Nephron progenitor cell (in vitro differentiated cells): ENCODE data around the gene JAZF1.

Experiments
- DNase-seq: peaks from one replicate; pipeline ENCODE4 v3.0.0; 2021
- H3K27ac Mint-ChIP-seq: 2 replicates; pipeline ENCODE4 v1.8.0; 2021; ENCODE audit warnings: mild to moderate bottlenecking, moderate library complexity, mixed read lengths
- H3K27me3 Mint-ChIP-seq: 2 replicates; pipeline ENCODE4 v1.8.0; 2021; ENCODE audit warnings: mild to moderate bottlenecking, low read depth, mixed read lengths; ENCODE audit not compliant: poor library complexity
- H3K36me3 Mint-ChIP-seq: 2 replicates; pipeline ENCODE4 v1.8.0; 2021; ENCODE audit warnings: low read depth, mixed read lengths
- H3K4me1 Mint-ChIP-seq: 2 replicates; pipeline ENCODE4 v1.8.0; 2021; ENCODE audit warnings: mixed read lengths
- H3K4me3 Mint-ChIP-seq: 2 replicates; pipeline ENCODE4 v1.8.0; 2021; ENCODE audit warnings: mild to moderate bottlenecking, moderate library complexity, mixed read lengths
- H3K9me3 Mint-ChIP-seq: 2 replicates; pipeline ENCODE4 v1.8.0; 2021; ENCODE audit warnings: mild to moderate bottlenecking, moderate library complexity, mixed read lengths
- TF ChIP-seq, protein P1 (sequence below): fragments of 200-600 bp; sonication (generic); IDR thresholded peaks from 2 replicates; pipeline ENCODE4 v1.5.0; 2021; ENCODE audit warnings: antibody characterized with exemption

The JAZF1 gene

DNA sequence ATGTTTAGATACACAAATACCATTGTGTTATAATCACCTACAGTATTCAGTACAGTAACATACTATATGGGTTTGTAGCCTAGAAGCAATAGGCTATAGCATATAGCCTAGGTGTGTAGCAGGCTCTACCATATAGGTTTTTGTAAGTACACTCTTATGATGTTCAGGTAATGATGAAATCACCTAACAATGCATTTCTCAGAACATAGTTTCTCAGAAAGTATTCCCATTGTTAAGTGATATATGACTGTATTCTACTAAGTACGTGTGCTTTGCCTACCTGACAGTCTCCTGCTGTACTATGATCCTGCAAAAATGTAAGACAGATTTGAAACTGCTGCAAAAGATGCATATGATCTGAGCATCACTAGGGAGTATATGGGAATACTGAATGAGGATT, 137.9 kb downstream of the JAZF1 start:
- TF ChIP-seq, protein P1, sequence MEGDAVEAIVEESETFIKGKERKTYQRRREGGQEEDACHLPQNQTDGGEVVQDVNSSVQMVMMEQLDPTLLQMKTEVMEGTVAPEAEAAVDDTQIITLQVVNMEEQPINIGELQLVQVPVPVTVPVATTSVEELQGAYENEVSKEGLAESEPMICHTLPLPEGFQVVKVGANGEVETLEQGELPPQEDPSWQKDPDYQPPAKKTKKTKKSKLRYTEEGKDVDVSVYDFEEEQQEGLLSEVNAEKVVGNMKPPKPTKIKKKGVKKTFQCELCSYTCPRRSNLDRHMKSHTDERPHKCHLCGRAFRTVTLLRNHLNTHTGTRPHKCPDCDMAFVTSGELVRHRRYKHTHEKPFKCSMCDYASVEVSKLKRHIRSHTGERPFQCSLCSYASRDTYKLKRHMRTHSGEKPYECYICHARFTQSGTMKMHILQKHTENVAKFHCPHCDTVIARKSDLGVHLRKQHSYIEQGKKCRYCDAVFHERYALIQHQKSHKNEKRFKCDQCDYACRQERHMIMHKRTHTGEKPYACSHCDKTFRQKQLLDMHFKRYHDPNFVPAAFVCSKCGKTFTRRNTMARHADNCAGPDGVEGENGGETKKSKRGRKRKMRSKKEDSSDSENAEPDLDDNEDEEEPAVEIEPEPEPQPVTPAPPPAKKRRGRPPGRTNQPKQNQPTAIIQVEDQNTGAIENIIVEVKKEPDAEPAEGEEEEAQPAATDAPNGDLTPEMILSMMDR: no peak
- Mint-ChIP-seq H3K27me3 (peaks cover 3% of the 10 kb centered on the region), H3K9me3 (no peaks in the 10 kb centered on the region), H3K36me3 (no peaks in the 10 kb centered on the region), H3K4me1 (no peaks in the 10 kb centered on the region), H3K27ac (no peak overlapping the region), H3K4me3 (no peak overlapping the region)
- DNase-seq: no peak

DNA sequence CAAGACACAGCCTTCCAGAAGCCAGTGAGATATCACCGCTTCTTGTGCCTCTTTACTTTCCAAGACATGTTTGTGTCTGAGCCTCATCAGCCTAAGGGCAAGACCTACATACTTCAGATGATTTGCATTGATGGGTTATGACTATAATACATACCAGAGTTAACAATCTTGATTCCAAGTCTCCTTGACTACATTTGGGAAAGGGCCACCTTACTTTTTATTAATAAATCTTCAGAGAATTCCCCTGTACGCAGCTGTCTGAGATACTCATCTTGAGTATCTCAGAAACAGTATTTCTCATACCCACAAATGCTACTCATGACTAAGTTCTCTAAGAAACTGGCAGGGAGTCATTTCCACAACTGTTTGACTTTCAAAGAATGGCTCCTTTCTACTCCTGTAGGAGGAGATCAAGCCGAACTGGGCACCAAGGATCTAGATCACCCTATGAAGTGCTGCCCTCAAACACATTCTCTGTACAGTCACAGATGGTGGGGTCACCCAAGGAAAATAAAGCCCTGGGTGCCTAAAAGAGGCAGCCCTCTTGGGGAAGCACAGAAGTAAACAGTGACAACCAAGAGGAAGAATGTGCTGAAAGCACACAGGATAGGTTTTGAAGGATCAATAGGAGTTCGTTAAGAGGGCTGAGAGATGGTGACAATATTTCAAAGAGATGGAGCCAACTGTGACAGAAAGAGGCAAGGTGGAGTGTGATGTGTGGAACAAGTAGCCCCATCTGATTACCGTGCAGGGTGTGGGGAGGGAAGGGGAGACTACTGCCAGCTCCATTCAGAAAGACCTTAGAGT, 138.9 kb downstream of the JAZF1 start:
- Mint-ChIP-seq H3K4me1 (no peaks in the 10 kb centered on the region), H3K4me3 (no peak overlapping the region), H3K9me3 (no peaks in the 10 kb centered on the region), H3K27ac (no peak overlapping the region), H3K36me3 (no peaks in the 10 kb centered on the region), H3K27me3 (peaks cover 3% of the 10 kb centered on the region)
- TF ChIP-seq, protein P1: no peak
- no peak for DNase-seq

DNA sequence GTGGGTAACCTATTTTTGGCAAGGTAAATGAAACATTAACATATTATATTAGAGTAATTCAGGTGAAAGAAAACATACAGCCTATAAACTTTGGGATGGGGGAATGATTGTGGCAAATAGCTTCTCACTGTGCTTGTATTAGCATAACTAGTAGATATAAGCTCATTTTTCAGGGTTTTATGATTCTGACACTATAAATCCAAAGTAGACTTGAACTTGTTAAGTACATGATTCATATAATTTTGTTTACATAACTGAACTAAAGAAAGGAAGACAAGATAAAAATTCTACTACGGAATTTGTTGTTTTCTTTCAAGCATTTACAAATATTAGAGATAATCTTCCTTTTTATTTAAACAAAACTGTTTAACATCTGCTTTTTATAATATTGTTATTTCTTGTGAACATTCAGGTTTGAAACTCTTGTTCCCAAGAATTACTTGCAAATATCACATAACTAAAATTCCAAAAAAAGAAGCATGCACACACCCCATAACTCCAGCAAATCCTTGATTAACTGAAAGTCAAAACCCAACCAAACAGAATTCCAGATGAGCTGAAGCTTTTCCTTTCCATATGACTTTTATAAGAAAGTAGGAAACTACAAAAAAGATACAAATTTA, 142.3 kb downstream of the JAZF1 start:
- Mint-ChIP-seq H3K4me3 (no peak overlapping the region), H3K4me1 (peaks cover 3% of the 10 kb centered on the region), H3K27ac (no peak overlapping the region), H3K36me3 (no peaks in the 10 kb centered on the region), H3K27me3 (peaks cover 5% of the 10 kb centered on the region), H3K9me3 (no peaks in the 10 kb centered on the region)
- no peak for DNase-seq
- TF ChIP-seq, protein P1: no peak

DNA sequence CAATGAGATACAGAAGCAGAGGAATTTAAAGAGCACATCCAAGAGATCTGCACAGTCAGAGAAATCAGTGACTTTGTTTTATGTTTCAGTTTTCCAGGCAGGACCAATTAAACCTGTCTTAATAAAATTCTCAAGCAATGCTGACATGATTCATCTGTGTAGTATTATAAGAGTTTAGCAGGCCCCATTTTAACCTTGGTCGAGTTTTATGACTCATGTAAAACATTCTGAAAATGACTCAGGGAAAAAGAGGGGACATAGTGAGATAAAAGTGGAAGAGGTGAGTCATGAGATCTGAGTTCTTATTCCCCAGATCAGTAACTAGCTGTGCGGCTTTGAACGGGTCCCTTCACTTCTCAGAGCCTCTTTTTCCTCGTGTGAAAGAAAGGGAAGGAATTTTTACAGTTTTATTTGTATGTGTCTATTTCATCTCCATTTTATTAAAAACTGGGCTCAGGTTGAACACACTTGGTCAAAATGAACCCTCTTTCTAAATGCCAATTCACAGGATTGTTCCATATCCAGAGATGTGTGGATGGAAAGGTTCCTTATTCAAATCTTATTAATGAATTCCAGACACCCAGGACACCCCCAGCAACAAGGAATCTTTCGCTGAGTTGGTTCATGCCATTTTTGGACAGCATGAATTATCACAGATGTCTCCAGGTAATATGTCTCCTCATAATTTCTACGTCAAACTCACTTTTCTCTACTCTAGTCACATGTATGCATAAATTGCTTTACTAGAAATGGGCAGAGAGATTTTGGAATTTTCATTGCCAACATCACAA, 143.2 kb downstream of the JAZF1 start:
- H3K27me3 Mint-ChIP-seq: peaks cover 3% of the 10 kb centered on the region
- no peak overlapping the region for H3K27ac Mint-ChIP-seq
- no peak overlapping the region for H3K4me3 Mint-ChIP-seq
- no peak for DNase-seq
- H3K9me3 Mint-ChIP-seq: no peaks in the 10 kb centered on the region
- TF ChIP-seq, protein P1: no peak
- H3K36me3 Mint-ChIP-seq: no peaks in the 10 kb centered on the region
- H3K4me1 Mint-ChIP-seq: peaks cover 11% of the 10 kb centered on the region

DNA sequence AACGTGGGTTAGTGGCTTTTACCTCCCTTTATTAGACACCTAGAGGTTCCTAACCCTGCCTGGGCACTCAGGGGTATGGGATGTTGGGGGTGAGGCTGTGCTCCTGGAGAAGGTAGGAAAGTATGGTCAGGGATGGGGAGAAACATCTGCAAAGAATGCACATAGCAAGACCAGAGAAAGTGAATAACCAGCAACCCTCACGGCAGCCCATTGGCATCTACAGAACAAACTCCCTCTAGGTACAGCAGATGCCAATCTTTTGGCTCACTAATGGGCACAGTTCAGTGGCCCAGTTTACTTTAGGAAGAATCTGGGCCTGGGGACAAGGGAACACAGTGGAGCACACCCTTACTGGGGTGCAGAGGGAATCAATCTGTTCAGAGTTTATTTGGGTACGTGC, 143.9 kb downstream of the JAZF1 start:
- Mint-ChIP-seq H3K4me1 (peaks cover 19% of the 10 kb centered on the region), H3K4me3 (no peak overlapping the region), H3K9me3 (no peaks in the 10 kb centered on the region), H3K36me3 (no peaks in the 10 kb centered on the region), H3K27ac (no peak overlapping the region), H3K27me3 (peaks cover 3% of the 10 kb centered on the region)
- TF ChIP-seq, protein P1: no peak
- no peak for DNase-seq
